Endothelial cell of umbilical vein (primary cell): ENCODE data around the gene ENTREP1. TPM values are rescaled to one million over a fixed set of nuclear protein-coding genes. Genes with fewer than 3 reads are reported as not detected.

Experiments
- BruUV-seq: library from RNA; stranded (reverse); fragments of 400-500 nt; replicated peaks from 2 replicates; lab custom pipeline; 2021; lab: Mats Ljungman, UMichigan
- CTCF ChIA-PET: fragments of 300-600, 350-600 bp; sonication (Branson Sonifier 250); formaldehyde crosslinking; loops from one replicate; lab custom pipeline; 2021; ENCODE audit warnings: antibody characterized with exemption, inconsistent platforms; lab: Charles Lee
- POLR2A ChIA-PET: fragments of 300-600, 350-600 bp; sonication (Branson Sonifier 250); formaldehyde crosslinking; loops from one replicate; lab custom pipeline; 2021; ENCODE audit warnings: antibody characterized with exemption, inconsistent platforms; lab: Charles Lee
- DNase-seq: peaks from one replicate; pipeline ENCODE4 v3.0.0-alpha.2; 2011; ENCODE audit warnings: low read depth, low spot score
- FAIRE-seq: peaks from 2 replicates; lab custom pipeline; 2011; peaks lifted over from hg19 to GRCh38; lab: Jason Lieb, UNC
- H2AFZ ChIP-seq: 2 replicates; pipeline ENCODE4 v1.6.0; 2012; ENCODE audit warnings: low read depth, low read length, control low read depth, inconsistent platforms
- H3K27ac ChIP-seq: 2 replicates; pipeline ENCODE4 v1.5.1; 2011; ENCODE audit warnings: low read depth, mild to moderate bottlenecking, control low read depth, low read length, moderate library complexity; ENCODE audit not compliant: insufficient read depth
- H3K27me3 ChIP-seq, 2 experiments: 2 replicates each; pipeline versions ENCODE4 v1.6.0 to v1.6.1; 2011; ENCODE audit warnings: low read length in 2 of 2, mixed read lengths in 1 of 2; ENCODE audit not compliant: control insufficient read depth in 2 of 2, insufficient read depth in 2 of 2
- H3K36me3 ChIP-seq, 2 experiments: 2 replicates in 1 of 2; 3 replicates in 1 of 2; pipeline ENCODE4 v1.5.1; 2011; ENCODE audit warnings: low read length in 2 of 2, mild to moderate bottlenecking in 1 of 2, moderate library complexity in 1 of 2; ENCODE audit not compliant: control insufficient read depth in 2 of 2, insufficient read depth in 2 of 2; ENCODE audit errors: extremely low read depth in 1 of 2
- H3K4me1 ChIP-seq: 3 replicates; pipeline ENCODE4 v1.5.1; 2011; ENCODE audit warnings: mild to moderate bottlenecking, low read length; ENCODE audit not compliant: control insufficient read depth, insufficient read depth; ENCODE audit errors: extremely low read depth
- H3K4me2 ChIP-seq: 2 replicates; pipeline ENCODE4 v1.6.1; 2011; ENCODE audit warnings: low read length, control low read depth, mixed read lengths; ENCODE audit not compliant: insufficient read depth
- H3K4me3 ChIP-seq, 3 experiments: fragments of 200-600 bp in 1 of 3; sonication (generic), shearing (Covaris generic) in 1 of 3; replicated peaks in 1 of 3; 2 replicates each; pipeline ENCODE4 v1.5.1; 2011 to 2016; ENCODE audit warnings: control low read depth in 3 of 3, low read length in 3 of 3, mild to moderate bottlenecking in 2 of 3, inconsistent platforms in 1 of 3, low read depth in 1 of 3, moderate library complexity in 1 of 3; ENCODE audit not compliant: insufficient read depth in 1 of 3
- H3K79me2 ChIP-seq: 2 replicates; pipeline ENCODE4 v1.6.0; 2012; ENCODE audit warnings: low read length, inconsistent platforms; ENCODE audit not compliant: control insufficient read depth, insufficient read depth
- H3K9ac ChIP-seq: replicated peaks from 2 replicates; pipeline ENCODE3; 2011; ENCODE audit warnings: low read length, control low read depth; ENCODE audit not compliant: insufficient read depth; ENCODE audit errors: extremely low read depth
- H3K9me1 ChIP-seq: replicated peaks from 3 replicates; pipeline ENCODE4 v1.6.0; 2011; ENCODE audit warnings: mild to moderate bottlenecking, low read length; ENCODE audit not compliant: control insufficient read depth, insufficient read depth; ENCODE audit errors: extremely low read depth
- H3K9me3 ChIP-seq: replicated peaks from 2 replicates; pipeline ENCODE4 v1.5.1; 2012; ENCODE audit warnings: low read length, inconsistent platforms; ENCODE audit not compliant: control insufficient read depth, insufficient read depth
- H4K20me1 ChIP-seq: replicated peaks from 2 replicates; pipeline ENCODE3; 2011; ENCODE audit warnings: mild to moderate bottlenecking, low read length; ENCODE audit not compliant: control insufficient read depth, insufficient read depth; ENCODE audit errors: extremely low read depth
- EZH2 ChIP-seq: IDR thresholded peaks from 2 replicates; pipeline ENCODE4 v1.6.1; 2012; ENCODE audit warnings: borderline replicate concordance, low read depth, mild to moderate bottlenecking, moderate library complexity, low read length, inconsistent platforms; ENCODE audit not compliant: severe bottlenecking
- FOS ChIP-seq: IDR thresholded peaks from 2 replicates; pipeline ENCODE4 v1.6.1; 2011; ENCODE audit warnings: mild to moderate bottlenecking, low read length, moderate library complexity, borderline replicate concordance; ENCODE audit not compliant: insufficient read depth
- JUN ChIP-seq: IDR thresholded peaks from 2 replicates; pipeline ENCODE4 v1.6.1; 2011; ENCODE audit warnings: borderline replicate concordance, low read depth; ENCODE audit not compliant: insufficient read length, insufficient read depth
- MYC ChIP-seq: IDR thresholded peaks from one replicate; pipeline ENCODE4 v1.6.1; 2011; ENCODE audit warnings: mild to moderate bottlenecking, low read depth, low read length
- dilution Hi-C: fragments of 300-500 bp; cut with MboI; formaldehyde crosslinking; loops from one replicate; pipeline ENCODE4 v1.15.0; 2019; ENCODE audit warnings: low sequenced_read_pairs; ENCODE audit not compliant: extremely low pct_ligation_motif_present
- intact Hi-C: fragments of 100-400 bp; cut with micrococcal nuclease; formaldehyde crosslinking; loops from one replicate; pipeline ENCODE4 v1.10.0; 2022
- polyA plus RNA-seq, 4 experiments: library from polyadenylated mRNA; depleted of rRNA in 3 of 4; stranded (reverse) in 3 of 4; unstranded in 1 of 4; fragments of >200 nt; gene quantifications; 2 replicates each; pipeline versions ENCODE4 v1.2.1 to v1.2.3, GENCODE V29; 2011 to 2012; ENCODE audit warnings: missing spikeins in 1 of 4
- total RNA-seq: library from RNA; stranded (reverse); gene quantifications from 2 replicates; pipeline ENCODE4 v1.2.3, GENCODE V29; 2021
- TF ChIP-seq, protein P1 (sequence below), 2 donors: IDR thresholded peaks; 1 replicate in 1 of 2; 2 replicates in 1 of 2; pipeline ENCODE4 v1.5.1; 2011; ENCODE audit warnings: low read length in 2 of 2, mild to moderate bottlenecking in 2 of 2, moderate library complexity in 2 of 2, control low read depth in 1 of 2, inconsistent platforms in 1 of 2, low read depth in 1 of 2; ENCODE audit not compliant: insufficient read depth in 1 of 2; ENCODE audit errors: extremely low read depth in 1 of 2

ENTREP1 gene
- total and polyA plus RNA-seq, 2 donors (not counting 3 experiments of a cell fraction or from before 2014, with no cell fraction given) = 7.1 to 13.5 TPM

GRCh38 chr9:69344459-69344858 is 19.4 kb downstream of the ENTREP1 start:
- Histone ChIP-seq H2AFZ (no peak overlapping the region), H3K4me3 (no peak overlapping the region), H3K27ac (no peak overlapping the region), H3K79me2 (no peaks in the 10 kb centered on the region), H3K9me1 (peaks cover 2% of the 10 kb centered on the region), H3K9ac (no peak overlapping the region), H3K9me3 (no peaks in the 10 kb centered on the region), H3K4me2 (no peak overlapping the region), H3K36me3 (no peaks in the 10 kb centered on the region), H3K27me3 (no peaks in the 10 kb centered on the region), H3K4me1 (peaks cover 15% of the 10 kb centered on the region), H4K20me1 (no peaks in the 10 kb centered on the region)
- FAIRE-seq = no peak
- BruUV-seq = no TSS peak
- CTCF ChIA-PET = interaction anchor here (0.6 to 1.3 kb wide), 2 partner anchors 10 to 231 kb away, joined by 3 read pairs; no protein-coding TSS in a partner anchor
- TF ChIP-seq, protein P1, sequence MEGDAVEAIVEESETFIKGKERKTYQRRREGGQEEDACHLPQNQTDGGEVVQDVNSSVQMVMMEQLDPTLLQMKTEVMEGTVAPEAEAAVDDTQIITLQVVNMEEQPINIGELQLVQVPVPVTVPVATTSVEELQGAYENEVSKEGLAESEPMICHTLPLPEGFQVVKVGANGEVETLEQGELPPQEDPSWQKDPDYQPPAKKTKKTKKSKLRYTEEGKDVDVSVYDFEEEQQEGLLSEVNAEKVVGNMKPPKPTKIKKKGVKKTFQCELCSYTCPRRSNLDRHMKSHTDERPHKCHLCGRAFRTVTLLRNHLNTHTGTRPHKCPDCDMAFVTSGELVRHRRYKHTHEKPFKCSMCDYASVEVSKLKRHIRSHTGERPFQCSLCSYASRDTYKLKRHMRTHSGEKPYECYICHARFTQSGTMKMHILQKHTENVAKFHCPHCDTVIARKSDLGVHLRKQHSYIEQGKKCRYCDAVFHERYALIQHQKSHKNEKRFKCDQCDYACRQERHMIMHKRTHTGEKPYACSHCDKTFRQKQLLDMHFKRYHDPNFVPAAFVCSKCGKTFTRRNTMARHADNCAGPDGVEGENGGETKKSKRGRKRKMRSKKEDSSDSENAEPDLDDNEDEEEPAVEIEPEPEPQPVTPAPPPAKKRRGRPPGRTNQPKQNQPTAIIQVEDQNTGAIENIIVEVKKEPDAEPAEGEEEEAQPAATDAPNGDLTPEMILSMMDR (IDR thresholded peaks at IDR 0.05; ENCODE audit: extremely low read depth in 1 of 2, insufficient read depth in 1 of 2, low read depth in 1 of 2, low read length in 2 of 2) = no peak
- no peak for TF ChIP-seq FOS
- no peak for TF ChIP-seq JUN
- no peak for TF ChIP-seq MYC
- TF ChIP-seq EZH2 = no peak
- dilution Hi-C loops (no loop called here), intact Hi-C loops (no loop called here)
- DNase-seq = no peak
- POLR2A ChIA-PET = no interaction called here
